Stomach (tissue), 9 donors: Measurements from ENCODE around the gene ATP1B3. TPM values are rescaled to one million over a fixed set of nuclear protein-coding genes. Genes with fewer than 3 reads are reported as not detected.

ENCODE experiments used
- DNase-seq, 2 donors: peaks; one replicate each; pipeline versions ENCODE4 v3.0.0 to v3.0.0-alpha.2; 2013 to 2019
- H3K27ac ChIP-seq, 5 donors: fragments of 200-600 bp in 4 of 5; sonication (generic) in 4 of 5; one replicate each; pipeline ENCODE4 v1.5.1; 2013 to 2019; ENCODE audit warnings: mild to moderate bottlenecking in 1 of 5, moderate library complexity in 1 of 5
- H3K27me3 ChIP-seq, 3 donors: fragments of 200-600 bp; sonication (generic); one replicate each; pipeline ENCODE4 v1.5.1; 2017 to 2019; ENCODE audit warnings: mixed run types in 1 of 3
- H3K36me3 ChIP-seq, 4 donors: fragments of 200-600 bp; sonication (generic); 1 replicate in 3 of 4; 2 replicates in 1 of 4; pipeline ENCODE4 v1.5.1; 2016 to 2019
- H3K4me1 ChIP-seq, 4 donors: fragments of 200-600 bp; sonication (generic); one replicate each; pipeline ENCODE4 v1.5.1; 2016 to 2019
- H3K4me3 ChIP-seq, 4 donors: fragments of 200-600 bp; sonication (generic) in 3 of 4; one replicate each; pipeline ENCODE4 v1.5.1; 2016 to 2019; ENCODE audit warnings: mild to moderate bottlenecking in 1 of 4
- H3K9me3 ChIP-seq, 4 donors: fragments of 200-600 bp; sonication (generic); one replicate each; pipeline ENCODE4 v1.5.1; 2016 to 2019
- EP300 ChIP-seq: sonication (generic); formaldehyde crosslinking; IDR thresholded peaks from one replicate; pipeline ENCODE4 v1.6.1; 2017; ENCODE audit warnings: antibody characterized with exemption
- POLR2A ChIP-seq, 4 donors: fragments of 450-650 bp; IDR thresholded peaks; one replicate each; pipeline ENCODE4 v1.6.1; 2016; ENCODE audit warnings: antibody characterized with exemption in 4 of 4, control low read depth in 2 of 4, mild to moderate bottlenecking in 1 of 4, moderate library complexity in 1 of 4
- POLR2AphosphoS5 ChIP-seq, 3 donors: sonication (generic); formaldehyde crosslinking; IDR thresholded peaks; one replicate each; pipeline ENCODE4 v1.6.1; 2016; ENCODE audit warnings: antibody characterized with exemption in 3 of 3
- WGBS, 5 donors: extraction: QIAGEN DNeasy Blood & Tissue Kit in 3 of 5; methylation state at CpG; one replicate each; pipeline versions ENCODE4 v1.1.5 to v1.1.7; 2013 to 2018; 5-methylcytosine and 5-hydroxymethylcytosine counted together
- intact Hi-C: fragments of 100-400 bp; cut with DNase I; formaldehyde crosslinking; loops from one replicate; pipeline ENCODE4 v1.15.1; 2023; ENCODE audit warnings: low total_unique reads
- polyA plus RNA-seq, 3 donors: library from polyadenylated mRNA; stranded (reverse); fragments of 200-250 nt; gene quantifications; one replicate each; pipeline ENCODE4 v1.2.3, GENCODE V29; 2013
- total RNA-seq, 5 donors: library from RNA; depleted of rRNA; stranded (reverse); fragments of >200 nt; gene quantifications; one replicate each; pipeline versions ENCODE4 v1.1.0 to v1.2.3, GENCODE V29; 2014 to 2016
- TF ChIP-seq, protein P1 (sequence below), 7 experiments: fragments of 450-650 bp in 4 of 7; fragments of 200-600 bp in 3 of 7; sonication (generic) in 3 of 7; IDR thresholded peaks; one replicate each; pipeline ENCODE4 v1.5.1; 2016 to 2019; ENCODE audit warnings: antibody characterized with exemption in 7 of 7, control low read depth in 2 of 7, mild to moderate bottlenecking in 1 of 7
- donor health status: healthy with polysubstance abuse.
- donor health status: Bipolar disorder and iron deficiency.
- donor health status: healthy.

ATP1B3 gene
- total and polyA plus RNA-seq, 8 donors = 19.6 to 122 (median 47.5) TPM

DNA sequence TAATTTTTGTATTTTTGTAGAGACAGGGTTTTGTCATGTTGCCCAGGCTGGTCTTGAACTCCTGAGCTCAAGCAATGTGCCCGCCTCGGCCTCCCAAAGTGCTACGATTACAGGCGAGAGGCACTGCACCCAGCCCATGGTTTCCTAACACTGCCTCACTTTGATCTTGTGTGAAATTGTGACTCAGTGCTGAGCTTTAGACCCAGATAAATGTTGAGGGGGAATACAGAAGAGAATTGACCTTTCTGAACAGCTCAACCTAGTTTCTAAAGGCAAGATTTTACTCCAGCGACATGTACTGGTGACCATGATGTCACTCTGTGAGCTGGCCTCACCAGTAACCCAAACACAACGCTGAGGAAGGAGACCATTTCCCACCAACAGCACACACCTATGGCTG, 73.5 kb downstream of the ATP1B3 start:
- Histone ChIP-seq H3K9me3 (no peaks in the 10 kb centered on the region), H3K27me3 (no peaks in the 10 kb centered on the region), H3K4me1 (peaks cover 0 to 8% (median 0%) of the 10 kb centered on the region in 4 donors), H3K4me3 (no peak overlapping the region), H3K36me3 (peaks cover 0 to 41% (median 30%) of the 10 kb centered on the region in 4 donors), H3K27ac (no peak overlapping the region)
- TF ChIP-seq, protein P1, sequence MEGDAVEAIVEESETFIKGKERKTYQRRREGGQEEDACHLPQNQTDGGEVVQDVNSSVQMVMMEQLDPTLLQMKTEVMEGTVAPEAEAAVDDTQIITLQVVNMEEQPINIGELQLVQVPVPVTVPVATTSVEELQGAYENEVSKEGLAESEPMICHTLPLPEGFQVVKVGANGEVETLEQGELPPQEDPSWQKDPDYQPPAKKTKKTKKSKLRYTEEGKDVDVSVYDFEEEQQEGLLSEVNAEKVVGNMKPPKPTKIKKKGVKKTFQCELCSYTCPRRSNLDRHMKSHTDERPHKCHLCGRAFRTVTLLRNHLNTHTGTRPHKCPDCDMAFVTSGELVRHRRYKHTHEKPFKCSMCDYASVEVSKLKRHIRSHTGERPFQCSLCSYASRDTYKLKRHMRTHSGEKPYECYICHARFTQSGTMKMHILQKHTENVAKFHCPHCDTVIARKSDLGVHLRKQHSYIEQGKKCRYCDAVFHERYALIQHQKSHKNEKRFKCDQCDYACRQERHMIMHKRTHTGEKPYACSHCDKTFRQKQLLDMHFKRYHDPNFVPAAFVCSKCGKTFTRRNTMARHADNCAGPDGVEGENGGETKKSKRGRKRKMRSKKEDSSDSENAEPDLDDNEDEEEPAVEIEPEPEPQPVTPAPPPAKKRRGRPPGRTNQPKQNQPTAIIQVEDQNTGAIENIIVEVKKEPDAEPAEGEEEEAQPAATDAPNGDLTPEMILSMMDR (IDR thresholded peaks at IDR 0.05) = no peak
- TF ChIP-seq POLR2A (IDR thresholded peaks at IDR 0.05) (no peak), EP300 (no peak), POLR2AphosphoS5 (IDR thresholded peaks at IDR 0.05) (no peak)
- DNase-seq = no peak
- 84 to 92% (median 90%) methylated on average over 6 of the region's 6 CpGs for WGBS, 5 donors
- intact Hi-C loops = no loop called here

DNA sequence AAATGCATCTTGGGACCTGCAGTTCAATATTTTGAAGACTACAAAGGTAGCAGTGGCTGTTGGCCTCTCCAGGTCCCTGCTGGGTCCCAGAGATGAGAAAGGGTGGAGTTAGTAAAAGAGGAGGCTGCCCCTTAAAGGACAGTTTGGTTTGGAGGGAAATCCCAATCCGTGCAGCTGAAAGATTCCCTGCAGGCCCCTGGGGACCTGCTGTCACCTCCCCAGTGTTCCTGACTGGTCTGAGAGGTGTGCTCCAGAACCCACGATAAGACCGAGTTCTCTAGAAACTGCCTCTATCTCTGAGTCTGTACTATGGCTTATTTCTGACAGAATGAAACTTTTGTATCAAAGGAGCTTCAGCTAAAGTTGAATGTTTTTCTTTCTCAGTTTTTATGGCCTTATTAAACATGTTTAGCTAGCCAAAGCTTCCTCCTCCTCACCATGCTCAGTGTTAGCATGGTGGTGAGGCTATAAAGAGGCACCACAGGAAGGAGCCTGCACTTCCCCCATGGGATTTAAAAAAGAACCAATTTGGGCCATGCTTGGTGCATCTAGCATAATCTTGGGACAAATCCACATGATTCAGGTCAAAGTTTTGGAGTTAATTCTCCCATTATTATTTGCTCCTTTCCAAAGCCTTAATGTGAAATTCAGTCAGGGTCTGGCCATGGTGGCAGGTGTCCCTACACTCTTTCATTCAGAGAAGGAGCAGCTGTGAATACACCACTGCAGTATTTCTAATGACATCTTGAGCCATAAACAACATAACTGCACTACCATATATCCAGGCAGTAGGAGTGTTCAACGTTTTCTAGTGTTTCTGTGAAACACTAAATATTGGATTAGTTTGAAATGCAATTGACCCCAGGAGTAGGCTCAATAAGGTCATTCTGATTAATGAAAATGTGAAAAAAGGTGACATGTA, 74.4 kb downstream of the ATP1B3 start:
- Histone ChIP-seq H3K4me1 (peaks cover 0 to 17% (median 0%) of the 10 kb centered on the region in 4 donors), H3K27ac (no peak overlapping the region), H3K27me3 (no peaks in the 10 kb centered on the region), H3K36me3 (peaks cover 0 to 35% (median 30%) of the 10 kb centered on the region in 4 donors), H3K4me3 (no peak overlapping the region), H3K9me3 (no peaks in the 10 kb centered on the region)
- DNase-seq = no peak
- intact Hi-C loops = no loop called here
- no peak for TF ChIP-seq EP300
- TF ChIP-seq POLR2A (IDR thresholded peaks at IDR 0.05) = no peak
- TF ChIP-seq, protein P1 (IDR thresholded peaks at IDR 0.05) = no peak
- no peak for TF ChIP-seq POLR2AphosphoS5 (IDR thresholded peaks at IDR 0.05)
- 79 to 88% (median 85%) methylated on average over 4 of the region's 4 CpGs for WGBS, 5 donors

DNA sequence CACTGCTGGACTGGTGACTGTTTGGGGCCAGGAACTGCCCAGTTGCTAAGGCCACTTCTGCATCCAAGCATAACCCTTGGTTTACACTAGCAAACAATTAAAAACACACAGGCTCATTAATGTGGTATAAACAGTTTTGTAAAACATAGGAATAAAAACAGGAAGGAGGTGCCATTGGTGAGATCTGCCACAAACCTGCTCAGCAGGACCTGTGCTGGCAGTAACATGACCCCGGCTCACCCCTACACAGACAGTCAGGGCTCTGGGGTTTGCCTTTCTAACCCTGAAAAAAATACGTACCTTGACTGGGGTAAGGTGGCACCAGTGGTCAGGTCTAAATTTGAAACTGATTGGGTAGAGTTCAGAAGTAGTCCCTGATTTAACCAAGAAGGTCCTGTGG, 76.2 kb downstream of the ATP1B3 start:
- H3K9me3 ChIP-seq = no peaks in the 10 kb centered on the region
- H3K27me3 ChIP-seq = no peaks in the 10 kb centered on the region
- intact Hi-C loops = no loop called here
- no peak overlapping the region for H3K4me3 ChIP-seq
- H3K27ac ChIP-seq = no peak overlapping the region
- H3K36me3 ChIP-seq = peaks cover 0 to 43% (median 40%) of the 10 kb centered on the region in 4 donors
- H3K4me1 ChIP-seq = peaks cover 0 to 17% (median 0%) of the 10 kb centered on the region in 4 donors
- 80 to 96% (median 84%) methylated on average over 2 of the region's 2 CpGs for WGBS, 5 donors
- no peak for TF ChIP-seq POLR2A (IDR thresholded peaks at IDR 0.05)
- TF ChIP-seq POLR2AphosphoS5 (IDR thresholded peaks at IDR 0.05) = no peak
- TF ChIP-seq, protein P1 (IDR thresholded peaks at IDR 0.05) = no peak
- TF ChIP-seq EP300 = no peak
- no peak for DNase-seq

DNA sequence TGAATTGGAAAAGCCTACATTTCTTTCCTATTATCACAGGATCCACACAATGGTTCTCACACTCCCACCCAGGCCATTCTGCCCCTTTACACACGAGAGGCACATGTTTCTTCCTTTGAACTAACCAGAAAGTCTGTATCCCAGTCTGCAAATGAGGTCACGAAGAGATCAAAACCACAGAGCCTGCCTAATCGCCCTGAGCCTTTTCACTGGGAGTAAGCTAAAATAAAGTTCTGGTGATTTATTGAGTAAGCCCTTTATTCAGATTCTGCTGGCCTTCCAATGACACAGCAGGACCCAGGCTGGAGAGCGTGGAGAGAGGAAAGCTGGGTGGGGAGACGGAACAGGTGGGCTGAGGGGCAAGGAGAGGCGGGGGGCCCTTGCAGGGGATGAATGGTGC, 78.7 kb downstream of the ATP1B3 start:
- 53 to 73% (median 67%) methylated on average over 6 of the region's 6 CpGs for WGBS, 5 donors
- H3K9me3 ChIP-seq = no peaks in the 10 kb centered on the region
- H3K36me3 ChIP-seq = peaks cover 0 to 59% (median 52%) of the 10 kb centered on the region in 4 donors
- TF ChIP-seq POLR2AphosphoS5 (IDR thresholded peaks at IDR 0.05) = no peak
- TF ChIP-seq EP300 = no peak
- no peak for TF ChIP-seq POLR2A (IDR thresholded peaks at IDR 0.05)
- TF ChIP-seq, protein P1 (IDR thresholded peaks at IDR 0.05) = no peak
- H3K27me3 ChIP-seq = no peaks in the 10 kb centered on the region
- peak overlapping the region in 1 of 5 donors; percentile 67 for H3K27ac ChIP-seq
- intact Hi-C loops = no loop called here
- H3K4me1 ChIP-seq = peaks cover 0 to 17% (median 0%) of the 10 kb centered on the region in 4 donors
- no peak overlapping the region for H3K4me3 ChIP-seq
- peak in 1 of 2 donors; percentile 44 for DNase-seq
